HG03354 (cell line): ENCODE data around the gene RABEP1.

Source experiments
- ATAC-seq: cut with Tn5 transposase; IDR thresholded peaks from one replicate; pipeline ENCODE4 v1.9.1; 2021; ENCODE audit warnings: mild to moderate bottlenecking; ENCODE audit not compliant: unreplicated experiment, poor library complexity, severe bottlenecking

The RABEP1 gene

DNA sequence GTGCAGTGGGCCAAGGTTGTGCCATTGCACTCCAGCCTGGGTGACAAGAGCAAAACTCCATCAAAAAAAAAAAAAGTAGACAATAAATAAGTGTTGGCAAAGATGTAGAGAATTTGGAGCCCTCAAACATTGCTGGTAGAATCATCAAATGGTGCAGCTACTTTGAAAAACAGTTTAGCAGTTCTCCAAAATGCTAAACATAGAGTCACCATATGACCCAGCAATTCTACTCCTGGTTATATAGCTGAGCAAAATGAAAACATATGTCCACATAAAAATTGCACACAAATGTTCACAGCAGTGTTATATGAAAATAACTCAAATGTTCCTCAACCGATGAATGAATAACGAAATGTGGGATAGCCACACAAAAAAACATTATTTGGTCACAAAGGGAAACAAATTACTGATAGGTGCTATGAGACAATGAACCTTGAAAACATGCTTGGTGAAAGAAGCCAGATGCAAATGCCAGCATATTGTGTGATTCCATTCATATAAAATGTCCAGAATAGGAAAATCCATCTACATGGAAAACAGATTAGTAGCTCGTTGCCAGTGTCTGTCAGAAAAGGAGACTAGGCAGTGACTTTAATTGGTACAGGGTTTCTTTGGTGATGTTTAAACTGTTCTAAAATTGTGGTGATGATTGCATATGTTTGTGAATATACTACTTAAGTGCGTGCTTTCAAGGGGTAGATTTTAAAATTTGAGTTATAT lies 12.7 kb upstream of the RABEP1 start:
- no peak for ATAC-seq

DNA sequence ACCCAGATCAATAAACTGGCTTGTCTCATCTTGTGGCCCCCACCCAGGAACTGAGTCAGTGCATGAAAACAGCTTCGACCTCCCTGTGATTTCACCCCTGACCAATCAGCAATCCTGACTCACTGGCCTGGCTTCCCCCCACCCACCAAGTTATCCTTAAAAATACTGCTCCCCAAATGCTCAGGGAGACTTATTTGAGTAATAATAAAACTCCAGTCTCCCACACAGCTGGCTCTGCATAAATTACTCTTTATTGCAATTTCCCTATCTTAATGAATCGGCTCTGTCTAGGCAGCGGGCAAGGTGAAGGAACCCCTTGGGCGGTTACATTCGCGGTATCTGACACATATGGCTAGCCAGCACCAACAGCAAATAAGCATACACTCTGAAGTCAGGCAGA lies 9.8 kb upstream of the RABEP1 start:
- ATAC-seq, result no peak

DNA sequence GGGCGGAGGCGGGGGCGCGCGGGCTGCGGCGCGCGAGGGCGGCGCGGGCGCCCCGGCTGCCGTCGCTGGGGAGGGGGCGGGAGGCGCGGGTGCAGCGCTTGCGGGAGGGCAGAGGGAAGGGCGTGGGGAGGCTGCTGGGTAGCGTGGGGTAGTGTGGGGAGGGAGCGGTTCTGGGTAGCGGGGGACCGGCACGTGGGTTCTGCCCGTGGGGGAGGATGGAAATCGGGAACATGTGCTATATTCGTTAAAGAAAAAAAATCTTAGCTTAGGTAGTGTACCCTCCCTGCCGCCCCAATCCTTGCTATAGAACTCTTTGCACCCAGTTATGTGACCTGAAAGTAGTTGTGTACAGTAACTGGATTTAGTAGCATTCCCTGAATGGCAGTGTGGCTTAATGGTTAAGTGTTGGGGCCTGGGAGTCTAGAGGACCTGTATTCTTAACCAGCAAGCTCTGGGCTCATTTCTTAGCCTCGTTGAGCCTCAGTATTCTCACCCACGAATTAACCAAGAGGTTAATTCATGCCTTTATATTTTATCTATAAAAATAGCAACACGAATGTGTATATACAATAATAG lies 646 bp downstream of the RABEP1 start:
- peak; percentile 12 for ATAC-seq

DNA sequence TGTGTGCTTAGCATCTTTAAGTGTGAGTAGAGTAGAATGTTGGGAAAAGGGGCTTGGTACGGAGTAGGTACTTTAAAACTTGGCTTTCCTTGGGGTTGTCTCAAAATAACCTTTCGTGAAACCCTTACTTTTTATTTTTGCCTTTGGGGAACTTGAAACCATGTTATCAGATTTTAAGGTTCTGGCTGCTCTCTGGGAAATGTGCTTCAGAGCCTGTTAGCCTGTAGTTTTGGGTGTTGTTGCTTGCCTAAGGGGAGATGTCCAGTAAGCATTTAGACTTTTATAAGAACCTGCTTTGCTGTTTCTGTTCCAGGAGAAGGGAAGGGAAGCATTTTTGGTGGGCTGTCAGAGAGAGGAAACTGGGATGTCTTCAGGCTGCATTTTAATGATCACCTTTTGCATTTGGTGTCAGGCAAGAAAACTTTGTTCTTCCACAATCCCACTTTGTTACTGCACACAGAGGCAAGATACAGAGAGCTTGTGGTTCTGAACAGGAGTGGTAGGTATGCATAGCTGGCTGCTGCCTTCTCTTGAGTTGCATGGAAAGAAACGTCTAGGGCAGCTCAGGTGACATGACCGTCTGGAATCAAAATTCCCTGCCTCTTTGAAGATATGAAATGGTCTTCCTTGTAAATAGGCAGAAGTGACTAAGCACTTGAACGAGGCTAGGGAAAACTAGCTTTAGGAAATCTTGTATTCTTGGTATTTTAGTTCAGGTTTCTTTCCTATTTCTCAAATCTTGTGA lies 1.7 kb downstream of the RABEP1 start:
- no peak for ATAC-seq

DNA sequence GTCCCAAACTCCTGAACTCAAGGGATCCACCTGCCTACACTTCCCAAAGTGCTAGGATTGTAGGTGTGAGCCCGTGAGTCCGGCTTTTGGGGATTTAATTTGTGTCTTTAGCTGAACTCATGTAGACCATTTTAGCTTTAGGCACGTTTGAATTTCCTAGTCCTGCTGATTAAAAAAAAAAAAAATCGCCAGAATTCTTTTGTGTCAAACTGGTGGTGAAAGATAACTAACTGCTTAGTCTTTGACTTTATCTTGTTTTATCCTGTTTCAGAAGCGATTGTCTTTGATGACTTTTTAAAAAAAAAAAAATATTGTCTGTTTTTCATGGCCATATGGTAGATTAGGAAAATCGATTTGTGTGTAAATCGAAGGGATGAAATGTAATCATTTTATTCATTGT lies 2.6 kb downstream of the RABEP1 start:
- ATAC-seq, result no peak

DNA sequence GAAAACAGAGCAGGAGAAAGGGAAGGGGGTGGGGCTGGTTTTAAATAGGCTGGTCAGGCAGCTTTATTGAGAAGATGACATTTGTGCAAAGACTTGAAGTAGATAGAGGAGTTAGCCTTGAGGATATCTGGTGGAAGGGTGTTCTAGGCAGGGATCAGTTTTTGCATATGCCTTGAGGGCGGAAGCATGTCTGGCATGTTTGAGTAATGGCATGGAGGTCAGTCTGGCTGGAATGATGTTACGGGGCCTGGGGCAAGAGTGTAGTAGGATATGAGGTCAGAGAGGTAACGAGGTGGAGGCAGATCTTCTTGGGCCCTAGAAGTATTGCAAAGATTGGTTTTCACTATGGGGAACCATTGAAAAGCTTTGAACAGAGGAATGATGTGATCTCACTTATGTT lies 4.8 kb downstream of the RABEP1 start:
- no peak for ATAC-seq

DNA sequence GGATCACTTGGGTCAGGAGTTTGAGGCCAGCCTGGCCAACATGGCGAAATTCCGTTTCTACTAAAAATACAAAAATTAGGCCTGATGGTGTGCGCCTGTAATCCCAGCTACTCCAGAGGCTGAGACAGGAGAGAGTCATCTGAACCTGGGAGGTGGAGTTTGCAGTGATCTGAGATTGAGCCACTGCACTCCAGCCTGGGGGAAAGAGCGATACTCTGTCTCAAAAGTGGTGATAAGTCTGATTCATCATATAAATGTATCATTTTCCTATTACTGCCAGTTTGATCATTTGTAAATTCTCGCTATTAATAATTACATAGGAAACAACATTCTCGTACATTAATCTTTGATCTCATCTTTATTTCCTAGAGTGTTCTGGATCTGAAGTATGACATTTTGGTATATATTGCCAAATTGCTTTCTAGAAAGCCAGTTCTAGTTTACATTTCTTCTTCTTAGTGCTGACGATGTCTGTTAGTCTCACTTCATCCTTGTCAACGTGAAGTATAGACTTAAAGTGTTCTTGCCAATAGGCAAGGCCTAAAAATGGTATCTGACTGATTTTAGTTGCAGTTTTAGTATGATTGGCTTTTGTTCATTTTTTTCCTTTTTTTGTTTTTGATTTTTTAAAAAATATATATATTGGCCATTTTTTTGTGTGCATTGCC lies 9.7 kb downstream of the RABEP1 start:
- ATAC-seq, result no peak

DNA sequence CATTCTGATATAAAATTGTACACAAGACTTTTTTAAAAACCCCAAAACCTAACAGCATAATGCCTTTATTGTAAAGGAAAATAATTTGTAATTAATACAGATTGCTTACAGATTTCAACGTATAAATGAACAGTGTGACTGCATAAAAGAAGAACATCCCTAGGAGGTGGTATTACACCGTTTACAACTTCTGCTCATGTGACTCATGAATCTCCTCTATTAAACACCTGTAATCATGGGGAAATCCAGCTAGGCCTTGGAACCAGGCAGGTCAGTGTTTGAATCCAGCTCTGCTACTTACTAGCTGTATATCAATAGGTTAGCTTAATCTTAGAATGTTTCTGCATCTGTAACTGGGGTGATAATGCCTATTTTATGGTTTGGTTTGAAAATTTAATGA lies 15.2 kb downstream of the RABEP1 start:
- no peak for ATAC-seq

DNA sequence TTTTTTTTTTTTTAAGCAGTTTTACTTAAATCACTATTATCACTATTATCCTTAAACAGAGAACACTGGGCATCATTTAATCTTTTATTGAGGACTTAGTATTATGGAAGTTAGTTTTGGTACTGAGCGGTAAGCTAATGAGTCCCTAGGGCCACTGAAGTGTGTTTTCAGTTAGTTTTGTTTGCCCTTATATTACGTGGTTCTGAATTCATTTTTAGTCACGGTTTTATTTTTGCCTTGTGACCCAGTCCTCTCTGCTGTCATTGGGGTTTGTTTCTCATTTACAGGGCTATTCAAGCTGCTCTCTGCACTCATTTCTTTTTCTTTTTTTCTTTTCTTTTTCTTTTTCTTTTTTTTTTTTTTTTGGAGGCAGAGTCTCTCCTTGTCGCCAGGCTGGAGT lies 17.3 kb downstream of the RABEP1 start:
- no peak for ATAC-seq

DNA sequence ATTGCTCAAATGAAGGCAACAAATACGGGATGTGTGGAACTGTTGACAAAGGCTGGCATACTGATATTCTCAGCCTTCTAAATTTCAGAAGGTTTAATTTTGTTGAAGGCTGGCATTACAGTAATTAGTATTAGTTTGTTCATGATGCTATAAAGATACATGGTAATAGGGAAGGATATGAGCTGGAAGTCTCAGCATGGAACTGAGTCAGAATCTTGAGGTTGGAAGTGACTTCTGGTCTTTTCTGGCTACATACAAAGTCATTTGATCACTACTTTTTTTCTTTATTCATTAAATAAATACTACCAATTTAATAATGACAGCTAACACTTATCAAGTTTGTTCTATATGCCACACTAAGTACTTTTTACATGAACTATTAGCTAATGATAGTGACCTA lies 22.6 kb downstream of the RABEP1 start:
- ATAC-seq, result no peak

DNA sequence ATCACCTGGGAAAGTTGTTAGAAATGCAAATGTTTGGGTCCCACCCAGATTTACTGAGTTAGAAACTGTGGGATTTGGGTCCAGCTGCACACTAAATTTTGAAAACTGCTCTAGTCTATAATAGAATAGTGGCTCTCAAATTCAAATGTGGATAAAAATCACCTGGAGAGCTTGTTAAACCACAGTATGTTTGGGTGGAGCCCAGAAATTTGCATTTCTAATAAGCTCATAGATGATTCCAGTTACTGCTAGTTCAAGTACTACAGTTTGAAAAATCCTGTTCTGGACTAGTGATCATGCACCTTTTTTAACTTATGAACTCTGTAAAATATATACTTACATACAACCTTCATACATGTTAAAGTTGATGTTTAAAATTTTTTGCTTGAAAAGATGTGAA lies 27.8 kb downstream of the RABEP1 start:
- ATAC-seq, result no peak

DNA sequence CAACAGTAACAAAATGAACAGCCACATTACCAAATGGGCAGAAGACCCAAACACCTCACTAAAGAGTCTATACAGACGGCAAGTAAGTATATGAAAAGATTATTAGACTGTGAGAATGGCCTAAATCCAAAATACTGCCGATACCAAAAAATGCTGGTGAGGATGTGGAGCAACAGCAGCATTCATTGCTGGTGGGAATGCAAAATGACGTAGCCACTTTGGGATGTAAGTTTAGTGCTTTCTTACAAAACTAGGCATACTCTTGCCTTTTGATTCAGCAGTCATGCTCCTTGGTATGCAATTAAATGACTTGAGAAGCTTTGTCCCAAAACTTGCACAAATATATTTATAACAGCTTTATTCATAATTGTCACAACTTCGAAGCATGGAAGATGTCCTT lies 43.8 kb downstream of the RABEP1 start:
- no peak for ATAC-seq

DNA sequence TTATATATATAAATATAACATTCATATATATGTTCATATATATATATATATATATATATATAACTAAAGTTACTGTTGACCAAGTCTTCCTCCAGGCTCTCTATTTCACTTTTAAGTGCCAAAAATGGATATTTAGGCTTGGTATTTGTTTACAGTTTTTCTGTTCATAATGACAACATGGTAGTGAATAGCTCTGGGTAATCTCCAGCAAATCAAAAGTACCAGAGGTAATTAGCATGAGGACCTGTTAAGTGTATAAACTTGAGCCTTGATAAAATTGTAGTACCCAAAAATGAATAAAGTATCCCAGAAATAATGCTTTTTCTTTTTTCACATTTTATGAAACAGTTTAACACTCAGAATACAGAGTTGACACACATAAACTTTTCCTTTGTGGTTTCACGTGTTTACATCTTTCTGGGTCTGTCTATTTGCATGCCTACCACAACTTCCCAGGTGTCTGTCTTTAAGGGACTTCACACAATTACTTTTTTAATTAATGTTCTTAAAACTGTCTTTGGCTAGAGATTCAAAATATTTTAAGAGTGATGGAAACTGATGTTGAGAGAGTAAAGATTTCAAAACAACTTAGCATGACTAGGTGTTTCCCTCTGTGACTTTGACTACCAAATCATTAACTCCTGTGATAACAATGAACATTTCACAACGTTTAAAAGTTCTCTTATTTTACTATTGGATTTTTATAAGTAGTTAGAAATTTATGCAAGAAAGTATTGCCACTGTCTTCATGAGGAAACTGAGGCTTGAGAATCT lies 47.9 kb downstream of the RABEP1 start:
- ATAC-seq, result no peak

DNA sequence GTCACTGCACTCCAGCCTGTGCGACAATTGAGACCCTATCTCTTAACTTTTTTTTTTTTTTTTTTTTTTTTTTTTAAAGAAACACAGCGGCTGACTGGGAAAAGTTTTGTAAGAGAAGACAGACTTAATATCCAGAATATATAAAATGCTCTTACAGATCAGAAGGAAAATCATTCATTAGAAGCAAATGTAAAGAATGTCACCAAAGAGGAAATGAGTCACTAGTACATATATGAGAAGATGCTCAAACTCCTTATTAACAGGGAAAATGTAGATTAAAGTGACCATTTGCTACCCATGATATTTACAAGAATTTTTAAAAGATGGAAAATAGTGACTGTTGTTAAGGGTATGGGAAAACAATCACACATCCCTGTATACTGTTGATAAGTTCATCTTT lies 48.9 kb downstream of the RABEP1 start:
- ATAC-seq, result no peak

DNA sequence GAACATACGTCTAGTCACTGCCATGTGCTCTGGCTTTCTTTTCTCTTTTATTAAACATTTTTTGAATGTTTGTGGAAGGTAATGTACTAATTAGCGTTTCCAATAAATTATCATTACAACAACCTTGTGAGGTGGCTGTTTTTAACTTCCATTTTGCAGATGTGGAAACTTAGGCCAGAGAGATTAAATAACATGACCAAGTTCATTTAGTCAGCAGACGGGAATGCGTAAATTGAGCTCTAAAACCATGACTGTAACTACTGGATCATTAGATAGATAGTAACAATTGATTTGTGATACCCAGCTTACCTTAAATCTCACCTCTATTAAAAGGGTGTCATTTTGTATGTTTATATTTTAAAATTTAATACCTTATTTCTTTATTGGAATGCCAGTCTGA lies 49.4 kb downstream of the RABEP1 start:
- no peak for ATAC-seq

DNA sequence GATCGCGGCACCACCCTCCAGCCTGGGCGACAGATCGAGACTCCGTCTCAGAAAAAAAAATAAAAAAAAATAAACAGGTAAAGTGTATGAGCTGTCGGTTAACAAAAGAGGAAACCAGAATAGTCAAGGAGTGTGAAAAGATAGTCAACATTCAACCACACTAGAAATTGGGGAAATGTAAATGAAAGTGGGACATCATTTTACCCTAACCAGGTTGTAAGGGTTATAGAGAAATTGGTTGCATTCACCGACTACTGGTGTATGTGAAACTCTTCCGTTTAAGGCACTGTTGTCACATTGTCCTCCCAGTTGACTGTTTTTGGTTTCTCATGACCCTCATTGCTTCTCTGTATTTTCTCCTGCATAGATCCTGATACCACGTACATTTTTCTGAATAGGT lies 62.8 kb downstream of the RABEP1 start:
- no peak for ATAC-seq

DNA sequence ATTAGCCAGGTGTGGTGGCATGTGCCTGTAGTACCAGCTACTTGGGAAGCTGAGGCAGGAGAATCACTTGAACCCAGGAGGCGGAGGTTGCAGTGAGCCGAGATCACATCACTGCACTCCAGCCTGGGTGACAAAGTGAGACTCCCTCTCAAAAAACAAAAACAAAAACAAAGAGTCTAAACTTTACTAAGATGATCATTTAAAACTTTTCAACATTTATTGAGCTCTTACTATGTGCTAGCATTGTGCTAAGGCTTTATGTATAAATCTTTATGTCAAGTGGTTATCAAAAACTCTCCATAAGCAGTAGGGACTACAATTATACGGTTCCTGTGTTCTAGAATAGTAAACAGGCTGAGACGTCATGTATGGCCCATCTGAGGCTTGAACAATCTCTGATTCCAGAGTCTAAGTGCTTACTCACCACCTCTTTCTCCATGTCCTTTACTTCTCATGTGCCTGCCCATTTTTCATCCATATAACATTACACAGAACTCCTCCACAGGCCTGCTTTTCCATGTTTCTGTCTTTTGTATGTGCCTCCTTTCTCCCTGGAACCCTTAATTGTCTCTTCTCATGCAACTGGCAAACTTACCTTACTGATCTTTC lies 70.7 kb downstream of the RABEP1 start:
- ATAC-seq, result no peak

DNA sequence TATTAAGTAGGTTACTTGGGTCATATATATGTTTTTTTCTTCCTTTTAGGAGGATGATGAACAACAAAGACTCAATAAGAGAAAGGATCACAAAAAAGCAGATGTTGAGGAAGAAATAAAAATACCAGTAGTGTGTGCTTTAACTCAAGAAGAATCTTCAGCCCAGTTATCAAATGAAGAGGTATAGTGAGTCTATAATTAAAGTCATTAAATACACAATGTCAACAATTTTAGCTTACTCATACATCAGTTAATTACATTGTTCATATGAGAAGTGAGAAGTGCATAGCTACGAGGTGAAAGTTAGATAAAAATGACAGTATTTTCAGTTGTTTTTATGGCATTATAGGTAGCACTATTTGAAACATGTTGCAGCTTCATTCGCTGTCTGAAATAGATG lies 72.2 kb downstream of the RABEP1 start:
- no peak for ATAC-seq

DNA sequence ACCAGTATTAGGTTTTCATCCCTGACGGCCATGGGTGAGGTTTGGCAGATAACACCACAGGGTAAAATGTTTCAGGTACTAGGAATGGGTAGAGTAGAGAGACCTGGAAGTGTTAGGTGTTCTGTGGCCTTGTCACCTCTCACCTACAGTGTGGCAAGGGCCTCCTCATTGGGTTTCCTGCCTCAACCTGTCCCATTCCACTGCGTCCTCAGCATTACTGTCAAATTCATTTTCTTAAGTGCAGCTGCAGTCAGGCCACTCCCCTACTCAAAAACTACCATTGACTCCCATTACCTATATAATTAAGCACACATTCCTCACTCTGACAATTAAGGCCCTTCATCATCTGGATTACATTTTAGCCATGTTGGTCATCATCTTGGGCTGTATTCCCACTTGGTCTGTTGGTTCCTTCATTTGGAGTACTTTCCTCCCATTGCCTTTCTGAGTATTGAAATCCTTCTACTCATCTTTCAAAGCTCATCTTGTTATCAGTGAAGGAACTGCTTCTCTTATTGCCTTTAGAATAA lies 72.9 kb downstream of the RABEP1 start:
- ATAC-seq, result no peak
